ENCODE data around the gene NHSL2. TPM values are rescaled to one million over a fixed set of nuclear protein-coding genes. Genes with fewer than 3 reads are reported as not detected.

NHSL2 gene
- total RNA-seq, 1 experiment from 2014 or later, result 0.36 TPM

- in situ Hi-C loops (cut with HindIII; ENCODE audit: low pct_unique_long_range_greater_than_20kb, low sequenced_read_pairs), result no loop called here
- Histone ChIP-seq H3K27ac (ENCODE audit: low read length) (no peak overlapping the region), H3K4me3 (ENCODE audit: low read depth in 2 of 2, low read length in 2 of 2) (no peak overlapping the region), H3K4me1 (ENCODE audit: control insufficient read depth, insufficient read depth, low read length) (no peaks in the 10 kb centered on the region), H3K9me3 (ENCODE audit: control insufficient read depth, insufficient read depth, low read depth, low read length) (no peaks in the 10 kb centered on the region), H3K36me3 (ENCODE audit: control insufficient read depth, insufficient read depth, low read length) (no peaks in the 10 kb centered on the region), H3K27me3 (ENCODE audit: control insufficient read depth, insufficient read depth, low read length) (no peaks in the 10 kb centered on the region)
- intact Hi-C loops (cut with micrococcal nuclease; ENCODE audit: unreplicated experiment), result no loop called here
- DNase-seq (ENCODE audit: low read depth, low spot score), result no peak
- TF ChIP-seq, protein P1, sequence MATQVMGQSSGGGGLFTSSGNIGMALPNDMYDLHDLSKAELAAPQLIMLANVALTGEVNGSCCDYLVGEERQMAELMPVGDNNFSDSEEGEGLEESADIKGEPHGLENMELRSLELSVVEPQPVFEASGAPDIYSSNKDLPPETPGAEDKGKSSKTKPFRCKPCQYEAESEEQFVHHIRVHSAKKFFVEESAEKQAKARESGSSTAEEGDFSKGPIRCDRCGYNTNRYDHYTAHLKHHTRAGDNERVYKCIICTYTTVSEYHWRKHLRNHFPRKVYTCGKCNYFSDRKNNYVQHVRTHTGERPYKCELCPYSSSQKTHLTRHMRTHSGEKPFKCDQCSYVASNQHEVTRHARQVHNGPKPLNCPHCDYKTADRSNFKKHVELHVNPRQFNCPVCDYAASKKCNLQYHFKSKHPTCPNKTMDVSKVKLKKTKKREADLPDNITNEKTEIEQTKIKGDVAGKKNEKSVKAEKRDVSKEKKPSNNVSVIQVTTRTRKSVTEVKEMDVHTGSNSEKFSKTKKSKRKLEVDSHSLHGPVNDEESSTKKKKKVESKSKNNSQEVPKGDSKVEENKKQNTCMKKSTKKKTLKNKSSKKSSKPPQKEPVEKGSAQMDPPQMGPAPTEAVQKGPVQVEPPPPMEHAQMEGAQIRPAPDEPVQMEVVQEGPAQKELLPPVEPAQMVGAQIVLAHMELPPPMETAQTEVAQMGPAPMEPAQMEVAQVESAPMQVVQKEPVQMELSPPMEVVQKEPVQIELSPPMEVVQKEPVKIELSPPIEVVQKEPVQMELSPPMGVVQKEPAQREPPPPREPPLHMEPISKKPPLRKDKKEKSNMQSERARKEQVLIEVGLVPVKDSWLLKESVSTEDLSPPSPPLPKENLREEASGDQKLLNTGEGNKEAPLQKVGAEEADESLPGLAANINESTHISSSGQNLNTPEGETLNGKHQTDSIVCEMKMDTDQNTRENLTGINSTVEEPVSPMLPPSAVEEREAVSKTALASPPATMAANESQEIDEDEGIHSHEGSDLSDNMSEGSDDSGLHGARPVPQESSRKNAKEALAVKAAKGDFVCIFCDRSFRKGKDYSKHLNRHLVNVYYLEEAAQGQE (IDR thresholded peaks at IDR 0.05; ENCODE audit: insufficient read depth in 1 of 2, low read depth in 2 of 2, low read length in 1 of 2), result no peak
- no peak for TF ChIP-seq CTCF (IDR thresholded peaks at IDR 0.05)
- ChIA-PET POLR2A (no interaction called here), CTCF (no interaction called here)
- ATAC-seq, result no peak
- no TSS peak for BruUV-seq (replicated peaks)
Observed at GRCh38 chrX:72114306-72114705, 203.7 kb downstream of the NHSL2 start.

DNA sequence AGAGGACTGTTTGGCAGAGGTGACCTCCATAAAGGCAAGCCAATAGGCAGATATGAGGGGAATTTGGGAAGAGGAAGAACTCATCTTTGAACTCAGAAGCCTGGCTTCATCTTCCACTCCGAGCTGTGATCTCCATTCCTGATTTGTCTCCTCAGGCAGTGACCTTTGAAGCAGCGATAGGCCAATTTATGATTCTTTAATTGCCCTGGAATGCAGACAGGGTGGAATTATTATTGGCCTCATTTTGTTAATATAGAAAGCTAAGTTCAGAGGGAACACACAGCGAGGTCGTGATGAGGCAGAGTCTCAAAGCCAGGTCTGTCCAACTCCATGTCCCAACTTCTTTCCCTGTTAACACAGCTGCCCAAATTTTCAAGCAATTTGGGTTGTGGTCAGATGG, 204.2 kb downstream of the NHSL2 start:
- CTCF ChIA-PET, result no interaction called here
- no peak for TF ChIP-seq SIN3A (IDR thresholded peaks at IDR 0.05; ENCODE audit: borderline replicate concordance, insufficient read depth, low read depth, low read length)
- no peak for TF ChIP-seq TCF7L2 (IDR thresholded peaks at IDR 0.05; ENCODE audit: low read depth, low read length)
- no peak for TF ChIP-seq POLR2AphosphoS5 (IDR thresholded peaks at IDR 0.05; ENCODE audit: low read depth, low read length)
- TF ChIP-seq, protein P1 (IDR thresholded peaks at IDR 0.05; ENCODE audit: insufficient read depth in 1 of 2, low read depth in 2 of 2, low read length in 1 of 2), result no peak
- no peak for TF ChIP-seq CTCF (IDR thresholded peaks at IDR 0.05)
- Histone ChIP-seq H3K4me1 (ENCODE audit: control insufficient read depth, insufficient read depth, low read length) (no peaks in the 10 kb centered on the region), H3K9me3 (ENCODE audit: control insufficient read depth, insufficient read depth, low read depth, low read length) (no peaks in the 10 kb centered on the region), H3K4me3 (ENCODE audit: low read depth in 2 of 2, low read length in 2 of 2) (no peak overlapping the region), H3K27me3 (ENCODE audit: control insufficient read depth, insufficient read depth, low read length) (no peaks in the 10 kb centered on the region), H3K27ac (ENCODE audit: low read length) (no peak overlapping the region), H3K36me3 (ENCODE audit: control insufficient read depth, insufficient read depth, low read length) (no peaks in the 10 kb centered on the region)
- POLR2A ChIA-PET, result interaction anchor here (0.6 kb wide), 1 partner anchor 592 kb away, joined by 8 read pairs; no protein-coding TSS in a partner anchor
- DNase-seq (ENCODE audit: low read depth, low spot score) (no peak), ATAC-seq (no peak)
- in situ Hi-C loops (cut with HindIII; ENCODE audit: low pct_unique_long_range_greater_than_20kb, low sequenced_read_pairs), result no loop called here
- intact Hi-C loops (cut with micrococcal nuclease; ENCODE audit: unreplicated experiment), result no loop called here
- no TSS peak for BruUV-seq (replicated peaks)

Data from Panc1 (cell line).